Psoas muscle (tissue), 8 donors: ENCODE measurements around the gene LTA4H. TPM values are rescaled to one million over a fixed set of nuclear protein-coding genes. Genes with fewer than 3 reads are reported as not detected.

Source experiments
- ATAC-seq, 4 donors: fragments of 200-7000 bp; cut with Tn5 transposase; one replicate each; pipeline ENCODE4 v1.9.1; 2020; ENCODE audit warnings: moderate library complexity in 3 of 4, mild to moderate bottlenecking in 2 of 4
- DNase-seq, 2 donors: peaks; one replicate each; pipeline ENCODE4 v3.0.0-alpha.2; 2020
- H3K27ac ChIP-seq: fragments of 200-600 bp; one replicate; pipeline ENCODE4 v1.8.0; 2022
- H3K27me3 ChIP-seq, 3 donors: fragments of 200-600 bp in 1 of 3; one replicate each; pipeline versions ENCODE4 v1.6.1 to v1.8.0; 2013 to 2022; ENCODE audit warnings: low read length in 2 of 3, mild to moderate bottlenecking in 2 of 3, moderate library complexity in 1 of 3; ENCODE audit not compliant: insufficient read depth in 3 of 3
- H3K36me3 ChIP-seq, 2 donors: fragments of 200-600 bp in 1 of 2; one replicate each; pipeline versions ENCODE4 v1.6.1 to v1.8.0; 2013 to 2022; ENCODE audit warnings: low read depth in 1 of 2, mild to moderate bottlenecking in 1 of 2, moderate library complexity in 1 of 2; ENCODE audit not compliant: insufficient read depth in 1 of 2
- H3K4me1 ChIP-seq: fragments of 200-600 bp; one replicate; pipeline ENCODE4 v1.8.0; 2022
- H3K4me3 ChIP-seq: fragments of 200-600 bp; one replicate; pipeline ENCODE4 v1.8.0; 2022; ENCODE audit warnings: mild to moderate bottlenecking
- H3K9me3 ChIP-seq: fragments of 200-600 bp; one replicate; pipeline ENCODE4 v1.8.0; 2022
- CTCF ChIP-seq: fragments of 200-600 bp; IDR thresholded peaks from one replicate; pipeline ENCODE4 v1.8.0; 2022; ENCODE audit warnings: antibody characterized with exemption
- WGBS, 3 donors: extraction: QIAGEN DNeasy Blood & Tissue Kit; methylation state at CpG; one replicate each; pipeline versions ENCODE4 v1.1.6 to v1.1.7; 2013; 5-methylcytosine and 5-hydroxymethylcytosine counted together
- intact Hi-C, 2 donors: fragments of 100-400 bp; cut with DNase I; formaldehyde crosslinking; loops; one replicate each; pipeline versions ENCODE4 v1.11.0 to v1.14.2; 2022
- polyA plus RNA-seq, 3 donors: library from polyadenylated mRNA; stranded (reverse); fragments of 200-250 nt; gene quantifications; one replicate each; pipeline ENCODE4 v1.2.3, GENCODE V29; 2013
- total RNA-seq, 4 donors: library from RNA; stranded (reverse); fragmentation: NEBNext Ultra II Directional in 2 of 4; extraction: Animal tissue kit (Norgen Biotek cat#: 25700) in 2 of 4; gene quantifications; one replicate each; pipeline versions ENCODE4 v1.2.1 to v1.2.4, GENCODE V29; 2021 to 2023
- donor health status: healthy with polysubstance abuse.
- donor health status: DM: no; HTN: no; CAD: no; lungs with moderate emphysema.
- donor health status: Bipolar disorder and iron deficiency.
- donor health status: healthy.
- donor health status: DM: yes; HTN: yes; CAD: no.
- donor health status: DM: no; HTN: no; CAD: no.
- donor health status: DM: no; HTN: no; CAD: no.
- donor health status: DM: yes; HTN: yes; CAD: no.

The LTA4H gene
- total and polyA plus RNA-seq, 7 donors, result 18.6 to 51.2 (median 31.3) TPM

GRCh38 chr12:96045566-96045965 lies 10.2 kb upstream of the LTA4H start:
- DNase-seq (no peak), ATAC-seq (no peak)
- 38 to 57% (median 43%) methylated on average over 7 of the region's 7 CpGs for WGBS, 3 donors
- intact Hi-C loops, result no loop called here
- Histone ChIP-seq H3K27ac (no peak overlapping the region), H3K36me3 (no peaks in the 10 kb centered on the region), H3K4me3 (no peak overlapping the region), H3K4me1 (no peaks in the 10 kb centered on the region), H3K9me3 (no peaks in the 10 kb centered on the region), H3K27me3 (peaks cover 0 to 3% (median 0%) of the 10 kb centered on the region in 3 donors)
- TF ChIP-seq CTCF, result no peak

GRCh38 chr12:96044943-96045290 lies 9.5 kb upstream of the LTA4H start:
- no peak overlapping the region for H3K27ac ChIP-seq

GRCh38 chr12:96044017-96044942 lies 8.9 kb upstream of the LTA4H start:
- H3K27me3 ChIP-seq, result peaks cover 0 to 3% (median 0%) of the 10 kb centered on the region in 3 donors
- H3K9me3 ChIP-seq, result no peaks in the 10 kb centered on the region
- no peak for ATAC-seq
- TF ChIP-seq CTCF, result no peak
- H3K4me3 ChIP-seq, result no peak overlapping the region
- H3K4me1 ChIP-seq, result no peaks in the 10 kb centered on the region
- intact Hi-C loops, result no loop called here
- H3K27ac ChIP-seq, result no peak overlapping the region
- no peak for DNase-seq
- WGBS, 3 donors, result 68 to 83% (median 73%) methylated on average over 10 of the region's 10 CpGs
- H3K36me3 ChIP-seq, result no peaks in the 10 kb centered on the region

More at GRCh38 chr12:96044943-96045290, 9.5 kb upstream of the LTA4H start:
- WGBS, 3 donors, result 95 to 100% (median 97%) methylated on average over 2 of the region's 2 CpGs
- DNase-seq (no peak), ATAC-seq (no peak)
- Histone ChIP-seq H3K9me3 (no peaks in the 10 kb centered on the region), H3K36me3 (no peaks in the 10 kb centered on the region), H3K27me3 (peaks cover 0 to 3% (median 0%) of the 10 kb centered on the region in 3 donors), H3K4me3 (no peak overlapping the region), H3K4me1 (no peaks in the 10 kb centered on the region)
- TF ChIP-seq CTCF, result no peak
- intact Hi-C loops, result no loop called here

- 91 to 97% (median 92%) methylated on average over 1 of the region's 1 CpG for whole genome bisulfite sequencing, 3 donors
- ATAC-seq (no peak), DNase-seq (no peak)
- no peak overlapping the region for H3K4me3 ChIP-seq
- no peak overlapping the region for H3K27ac ChIP-seq
- H3K27me3 ChIP-seq, result peaks cover 0 to 3% (median 0%) of the 10 kb centered on the region in 3 donors
- no peaks in the 10 kb centered on the region for H3K36me3 ChIP-seq
- TF ChIP-seq CTCF, result no peak
- intact Hi-C loops, result no loop called here
- no peaks in the 10 kb centered on the region for H3K9me3 ChIP-seq
- no peaks in the 10 kb centered on the region for H3K4me1 ChIP-seq
These were observed 5.8 kb upstream of the LTA4H start for GRCh38 chr12:96041181-96041580.
